Parathyroid adenoma (tissue), 2 donors: ENCODE measurements around the gene ATRN.

Experiments
- H2AFZ ChIP-seq: fragments of 300-600 bp; sonication (generic); one replicate; pipeline ENCODE4 v1.7.0; 2017; ENCODE audit warnings: antibody characterized with exemption, mild to moderate bottlenecking
- H3K27ac ChIP-seq: fragments of 300-600 bp; sonication (generic); one replicate; pipeline ENCODE4 v1.7.0; 2017
- H3K27me3 ChIP-seq: fragments of 300-600 bp; sonication (generic); one replicate; pipeline ENCODE4 v1.7.0; 2017; ENCODE audit warnings: low read length; ENCODE audit not compliant: control insufficient read depth, insufficient read depth
- H3K36me3 ChIP-seq: fragments of 300-600 bp; sonication (generic); one replicate; pipeline ENCODE4 v1.7.0; 2017; ENCODE audit warnings: low read length; ENCODE audit not compliant: control insufficient read depth, insufficient read depth
- H3K4me1 ChIP-seq: fragments of 300-600 bp; sonication (generic); one replicate; pipeline ENCODE4 v1.7.0; 2017; ENCODE audit warnings: control low read depth
- H3K4me2 ChIP-seq: fragments of 300-600 bp; sonication (generic); one replicate; pipeline ENCODE4 v1.7.0; 2017; ENCODE audit warnings: low read length
- H3K4me3 ChIP-seq: fragments of 300-600 bp; sonication (generic); one replicate; pipeline ENCODE4 v1.7.0; 2017; ENCODE audit warnings: low read depth, low read length
- H3K79me2 ChIP-seq: fragments of 300-600 bp; sonication (generic); one replicate; pipeline ENCODE4 v1.7.0; 2017; ENCODE audit warnings: control low read depth
- H3K9ac ChIP-seq: fragments of 300-600 bp; sonication (generic); one replicate; pipeline ENCODE4 v1.7.0; 2017; ENCODE audit warnings: mild to moderate bottlenecking
- H3K9me3 ChIP-seq: fragments of 300-600 bp; sonication (generic); one replicate; pipeline ENCODE4 v1.7.0; 2017; ENCODE audit warnings: low read length; ENCODE audit not compliant: control insufficient read depth
- TF ChIP-seq, protein P1 (sequence below): fragments of 300-600 bp; sonication (generic); IDR thresholded peaks from one replicate; pipeline ENCODE4 v1.7.0; 2017; ENCODE audit warnings: antibody characterized with exemption, mild to moderate bottlenecking
- donor health status: primary hyperparathyroidism.

Gene ATRN

DNA sequence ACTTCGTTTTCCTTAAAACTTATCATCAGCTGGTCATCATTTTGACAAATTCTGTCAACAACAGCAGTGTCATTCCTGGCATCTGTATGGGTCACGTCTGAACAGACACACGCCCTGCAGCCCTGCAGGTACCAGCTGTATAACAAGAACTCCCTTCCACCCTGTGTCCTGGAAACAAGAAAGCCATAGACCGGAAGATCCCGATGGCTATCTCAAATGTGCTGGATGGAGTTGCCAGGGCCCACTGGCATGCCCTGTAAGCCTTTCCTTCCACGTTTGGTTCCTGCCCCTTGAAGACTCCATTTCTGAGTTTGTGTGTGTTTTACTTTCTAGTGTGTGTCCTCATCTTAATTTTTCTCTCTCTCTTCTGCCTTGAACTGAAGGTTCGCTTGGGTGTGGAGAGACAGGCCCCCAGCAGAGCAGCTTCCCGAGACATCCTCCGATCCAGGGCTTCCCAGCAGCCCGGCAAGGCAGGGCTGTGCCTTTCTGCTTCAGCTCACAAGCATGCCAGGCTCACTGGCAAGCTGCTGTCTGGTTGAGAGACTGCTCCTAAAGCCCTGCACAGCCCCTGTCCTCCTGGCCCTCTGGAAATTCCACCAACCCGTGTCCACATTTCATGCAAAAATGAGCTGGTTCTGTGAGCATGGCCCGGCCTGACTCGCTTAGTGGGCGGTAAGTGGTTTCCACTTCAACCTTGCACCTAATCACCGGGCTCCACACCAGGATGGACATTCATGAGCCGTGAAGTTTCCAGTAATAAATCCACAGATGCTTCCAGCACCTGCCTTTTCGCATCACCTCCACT is 183.7 kb downstream of the ATRN start:
- Histone ChIP-seq H3K36me3 (no peaks in the 10 kb centered on the region), H3K4me3 (no peak overlapping the region), H3K27me3 (no peaks in the 10 kb centered on the region), H3K9me3 (no peaks in the 10 kb centered on the region), H3K4me2 (no peak overlapping the region), H3K9ac (no peak overlapping the region), H3K27ac (no peak overlapping the region), H3K79me2 (no peaks in the 10 kb centered on the region), H3K4me1 (no peaks in the 10 kb centered on the region), H2AFZ (no peak overlapping the region)
- TF ChIP-seq, protein P1, sequence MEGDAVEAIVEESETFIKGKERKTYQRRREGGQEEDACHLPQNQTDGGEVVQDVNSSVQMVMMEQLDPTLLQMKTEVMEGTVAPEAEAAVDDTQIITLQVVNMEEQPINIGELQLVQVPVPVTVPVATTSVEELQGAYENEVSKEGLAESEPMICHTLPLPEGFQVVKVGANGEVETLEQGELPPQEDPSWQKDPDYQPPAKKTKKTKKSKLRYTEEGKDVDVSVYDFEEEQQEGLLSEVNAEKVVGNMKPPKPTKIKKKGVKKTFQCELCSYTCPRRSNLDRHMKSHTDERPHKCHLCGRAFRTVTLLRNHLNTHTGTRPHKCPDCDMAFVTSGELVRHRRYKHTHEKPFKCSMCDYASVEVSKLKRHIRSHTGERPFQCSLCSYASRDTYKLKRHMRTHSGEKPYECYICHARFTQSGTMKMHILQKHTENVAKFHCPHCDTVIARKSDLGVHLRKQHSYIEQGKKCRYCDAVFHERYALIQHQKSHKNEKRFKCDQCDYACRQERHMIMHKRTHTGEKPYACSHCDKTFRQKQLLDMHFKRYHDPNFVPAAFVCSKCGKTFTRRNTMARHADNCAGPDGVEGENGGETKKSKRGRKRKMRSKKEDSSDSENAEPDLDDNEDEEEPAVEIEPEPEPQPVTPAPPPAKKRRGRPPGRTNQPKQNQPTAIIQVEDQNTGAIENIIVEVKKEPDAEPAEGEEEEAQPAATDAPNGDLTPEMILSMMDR = no peak

DNA sequence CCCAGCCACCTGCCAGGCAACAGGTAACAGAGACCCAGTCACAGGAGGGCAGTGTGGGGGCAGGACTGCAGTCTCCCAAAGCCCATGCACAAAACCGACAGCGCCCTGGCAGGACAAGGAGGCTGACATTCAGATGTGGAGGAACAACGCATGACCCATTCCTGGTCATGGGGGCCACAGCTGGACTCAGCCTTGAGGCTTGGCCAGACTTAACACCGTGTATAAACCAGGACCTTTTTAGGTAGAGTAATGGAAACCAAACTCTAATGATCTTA is 184.2 kb downstream of the ATRN start:
- Histone ChIP-seq H3K36me3 (no peaks in the 10 kb centered on the region), H3K9ac (no peak overlapping the region), H2AFZ (no peak overlapping the region), H3K4me2 (no peak overlapping the region), H3K4me1 (no peaks in the 10 kb centered on the region), H3K79me2 (no peaks in the 10 kb centered on the region), H3K27ac (no peak overlapping the region), H3K4me3 (no peak overlapping the region), H3K9me3 (no peaks in the 10 kb centered on the region), H3K27me3 (peaks cover 5% of the 10 kb centered on the region)
- TF ChIP-seq, protein P1 = no peak

DNA sequence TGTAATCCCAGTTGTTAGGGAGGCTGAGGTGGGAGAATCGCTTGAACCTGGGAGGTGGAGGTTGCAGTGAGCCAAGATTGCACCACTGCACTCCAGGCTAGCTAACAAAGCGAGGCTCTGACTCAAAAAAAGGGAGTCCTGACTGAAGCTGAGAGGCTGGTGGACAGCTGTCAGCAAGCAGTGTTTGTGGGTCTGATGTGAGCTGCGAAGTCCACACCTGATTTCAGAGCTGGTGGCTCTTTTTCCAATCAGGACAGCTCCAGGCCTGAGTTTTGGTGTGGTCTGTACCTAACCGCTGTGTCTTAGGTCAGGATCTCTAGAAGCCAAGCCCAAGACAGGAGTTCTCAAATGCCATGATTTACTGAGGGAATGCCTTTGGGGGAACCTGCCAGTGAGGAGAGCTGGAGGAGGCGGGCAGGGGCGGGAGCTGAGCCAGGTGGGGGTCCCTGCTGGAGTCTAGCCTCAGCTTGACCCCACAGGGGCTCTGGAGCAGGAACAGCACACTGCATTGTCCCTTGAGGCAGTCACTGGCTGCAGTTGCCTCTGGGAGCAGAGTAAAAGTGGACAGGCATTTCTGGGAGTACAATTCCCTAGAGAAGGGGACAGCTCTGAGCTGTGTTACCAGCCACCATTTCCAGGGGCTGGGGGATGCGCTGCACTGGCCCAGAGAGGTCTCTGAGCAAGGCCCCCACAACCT is 187.3 kb downstream of the ATRN start:
- TF ChIP-seq, protein P1 = no peak
- H2AFZ ChIP-seq = no peak overlapping the region
- no peaks in the 10 kb centered on the region for H3K4me1 ChIP-seq
- H3K79me2 ChIP-seq = no peaks in the 10 kb centered on the region
- H3K27me3 ChIP-seq = peaks cover 10% of the 10 kb centered on the region
- no peak overlapping the region for H3K4me3 ChIP-seq
- H3K36me3 ChIP-seq = no peaks in the 10 kb centered on the region
- no peak overlapping the region for H3K9ac ChIP-seq
- H3K27ac ChIP-seq = no peak overlapping the region
- no peak overlapping the region for H3K4me2 ChIP-seq
- no peaks in the 10 kb centered on the region for H3K9me3 ChIP-seq

DNA sequence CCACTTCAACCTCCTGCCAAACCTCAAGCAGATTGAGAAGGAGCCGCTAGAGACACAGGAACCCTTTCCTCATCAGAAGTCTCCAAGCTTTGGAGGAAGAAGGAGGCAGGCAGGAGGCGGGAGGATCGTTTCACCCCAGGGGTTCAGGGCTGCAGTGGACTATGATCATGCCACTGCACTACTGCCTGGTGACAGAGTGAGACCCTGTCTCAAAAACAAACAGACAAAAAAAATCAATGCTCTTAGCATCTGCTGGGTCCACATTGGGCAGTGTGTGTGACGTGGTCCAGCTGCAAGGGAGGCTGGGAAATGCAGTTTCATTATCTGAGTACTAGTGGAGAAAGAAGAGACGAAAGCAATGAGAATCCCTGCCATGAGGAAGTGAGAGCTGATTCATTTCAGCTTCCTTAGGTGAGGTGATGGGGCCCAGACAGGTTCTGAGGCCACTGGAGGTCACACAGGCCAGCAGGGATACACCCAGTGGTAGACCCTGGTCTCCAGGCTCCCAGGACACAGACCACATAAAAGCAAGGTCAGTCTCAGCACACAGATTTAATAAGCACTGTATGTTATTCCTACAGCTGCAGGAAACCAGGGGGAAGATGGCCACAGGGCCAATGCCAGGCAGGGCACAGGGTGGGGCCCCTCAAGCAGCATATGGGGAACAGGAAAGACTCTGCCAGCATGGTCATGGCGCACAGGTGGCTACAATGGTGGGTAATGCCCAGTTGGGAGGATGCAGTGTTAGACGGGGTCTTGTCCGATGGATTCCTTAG is 188.1 kb downstream of the ATRN start:
- Histone ChIP-seq H3K79me2 (no peaks in the 10 kb centered on the region), H3K4me2 (no peak overlapping the region), H3K4me3 (no peak overlapping the region), H3K27me3 (peaks cover 10% of the 10 kb centered on the region), H3K9ac (no peak overlapping the region), H3K4me1 (no peaks in the 10 kb centered on the region), H3K36me3 (no peaks in the 10 kb centered on the region), H2AFZ (no peak overlapping the region), H3K9me3 (no peaks in the 10 kb centered on the region), H3K27ac (no peak overlapping the region)
- TF ChIP-seq, protein P1 = no peak
